Panc1 (cell line): ENCODE results near the gene NECTIN1. TPM values are rescaled to one million over a fixed set of nuclear protein-coding genes. Genes with fewer than 3 reads are reported as not detected.

Experiments used
- ATAC-seq: fragments of 200-7000 bp; cut with Tn5 transposase; 2 replicates; pipeline ENCODE4 v1.9.1; 2020; ENCODE audit warnings: mild to moderate bottlenecking, moderate library complexity
- BruUV-seq: library from RNA; stranded (reverse); fragments of 400-500 nt; replicated peaks from 2 replicates; lab custom pipeline; 2021; lab: Mats Ljungman, UMichigan
- CTCF ChIA-PET: fragments of 300-600 bp; sonication (Branson Sonifier 250); formaldehyde crosslinking; loops from one replicate; lab custom pipeline; 2022; ENCODE audit warnings: antibody characterized with exemption; lab: Charles Lee
- POLR2A ChIA-PET: fragments of 300-600 bp; sonication (Branson Sonifier 250); formaldehyde crosslinking; loops from one replicate; lab custom pipeline; 2022; ENCODE audit warnings: antibody characterized with exemption; lab: Charles Lee
- DNase-seq: peaks from one replicate; pipeline ENCODE4 v3.0.0-alpha.2; 2010; ENCODE audit warnings: low read depth, low spot score
- H3K27ac ChIP-seq: 2 replicates; pipeline ENCODE4 v1.5.1; 2011; ENCODE audit warnings: mild to moderate bottlenecking, low read length, inconsistent platforms
- H3K27me3 ChIP-seq: fragments of 200-500 bp; sonication (Bioruptor generic); 2 replicates; pipeline ENCODE4 v1.6.0; 2014; ENCODE audit warnings: low read length, inconsistent platforms; ENCODE audit not compliant: control insufficient read depth, insufficient read depth
- H3K36me3 ChIP-seq: fragments of 200-500 bp; sonication (Bioruptor generic); 2 replicates; pipeline ENCODE4 v1.5.1; 2014; ENCODE audit warnings: inconsistent platforms, mild to moderate bottlenecking, low read length, moderate library complexity; ENCODE audit not compliant: control insufficient read depth, insufficient read depth
- H3K4me1 ChIP-seq: 2 replicates; pipeline ENCODE4 v1.5.1; 2011; ENCODE audit warnings: inconsistent platforms, mild to moderate bottlenecking, low read length, moderate library complexity; ENCODE audit not compliant: control insufficient read depth, insufficient read depth
- H3K4me3 ChIP-seq, 2 experiments: 2 replicates each; pipeline ENCODE4 v1.5.1; 2011 to 2012; ENCODE audit warnings: low read depth in 2 of 2, low read length in 2 of 2, mild to moderate bottlenecking in 2 of 2, inconsistent platforms in 1 of 2, moderate library complexity in 1 of 2
- H3K9me3 ChIP-seq: fragments of 200-500 bp; sonication (Bioruptor generic); 2 replicates; pipeline ENCODE4 v1.5.1; 2014; ENCODE audit warnings: low read depth, mild to moderate bottlenecking, inconsistent platforms, low read length, moderate library complexity; ENCODE audit not compliant: control insufficient read depth, insufficient read depth
- POLR2AphosphoS5 ChIP-seq: IDR thresholded peaks from 2 replicates; pipeline ENCODE4 v1.6.1; 2012; ENCODE audit warnings: mild to moderate bottlenecking, low read depth, low read length, moderate library complexity
- SIN3A ChIP-seq: IDR thresholded peaks from 2 replicates; pipeline ENCODE4 v1.6.1; 2012; ENCODE audit warnings: low read depth, mild to moderate bottlenecking, low read length, moderate library complexity, borderline replicate concordance; ENCODE audit not compliant: insufficient read depth
- TCF7L2 ChIP-seq: IDR thresholded peaks from 2 replicates; pipeline ENCODE4 v1.6.1; 2011; ENCODE audit warnings: mild to moderate bottlenecking, low read depth, low read length, inconsistent platforms
- in situ Hi-C: cut with HindIII; loops from 2 replicates; pipeline ENCODE4 v1.10.0; 2016; ENCODE audit warnings: low sequenced_read_pairs, low pct_unique_long_range_greater_than_20kb
- intact Hi-C: fragments of 100-400 bp; cut with micrococcal nuclease; formaldehyde crosslinking; loops from one replicate; pipeline ENCODE4 v1.10.0; 2022; ENCODE audit not compliant: unreplicated experiment
- total RNA-seq: library from RNA; stranded (reverse); gene quantifications from one replicate; pipeline ENCODE4 v1.2.1, GENCODE V29; 2021; ENCODE audit not compliant: unreplicated experiment
- TF ChIP-seq, protein P1 (sequence below), 2 experiments: IDR thresholded peaks; 2 replicates each; pipeline ENCODE4 v1.6.1; 2011 to 2012; ENCODE audit warnings: low read depth in 2 of 2, control low read depth in 1 of 2, low read length in 1 of 2, mild to moderate bottlenecking in 1 of 2, moderate library complexity in 1 of 2; ENCODE audit not compliant: insufficient read depth in 1 of 2
- TF ChIP-seq, protein P2 (sequence below): fragments of 450-650 bp; IDR thresholded peaks from 2 replicates; pipeline ENCODE4 v1.5.1; 2017; ENCODE audit warnings: mild to moderate bottlenecking

The NECTIN1 gene
- total RNA-seq, 1 experiment from 2014 or later: 14.6 TPM

- no peak for ATAC-seq
- TF ChIP-seq POLR2AphosphoS5 (no peak), TCF7L2 (no peak), SIN3A (no peak)
- TF ChIP-seq, protein P1, sequence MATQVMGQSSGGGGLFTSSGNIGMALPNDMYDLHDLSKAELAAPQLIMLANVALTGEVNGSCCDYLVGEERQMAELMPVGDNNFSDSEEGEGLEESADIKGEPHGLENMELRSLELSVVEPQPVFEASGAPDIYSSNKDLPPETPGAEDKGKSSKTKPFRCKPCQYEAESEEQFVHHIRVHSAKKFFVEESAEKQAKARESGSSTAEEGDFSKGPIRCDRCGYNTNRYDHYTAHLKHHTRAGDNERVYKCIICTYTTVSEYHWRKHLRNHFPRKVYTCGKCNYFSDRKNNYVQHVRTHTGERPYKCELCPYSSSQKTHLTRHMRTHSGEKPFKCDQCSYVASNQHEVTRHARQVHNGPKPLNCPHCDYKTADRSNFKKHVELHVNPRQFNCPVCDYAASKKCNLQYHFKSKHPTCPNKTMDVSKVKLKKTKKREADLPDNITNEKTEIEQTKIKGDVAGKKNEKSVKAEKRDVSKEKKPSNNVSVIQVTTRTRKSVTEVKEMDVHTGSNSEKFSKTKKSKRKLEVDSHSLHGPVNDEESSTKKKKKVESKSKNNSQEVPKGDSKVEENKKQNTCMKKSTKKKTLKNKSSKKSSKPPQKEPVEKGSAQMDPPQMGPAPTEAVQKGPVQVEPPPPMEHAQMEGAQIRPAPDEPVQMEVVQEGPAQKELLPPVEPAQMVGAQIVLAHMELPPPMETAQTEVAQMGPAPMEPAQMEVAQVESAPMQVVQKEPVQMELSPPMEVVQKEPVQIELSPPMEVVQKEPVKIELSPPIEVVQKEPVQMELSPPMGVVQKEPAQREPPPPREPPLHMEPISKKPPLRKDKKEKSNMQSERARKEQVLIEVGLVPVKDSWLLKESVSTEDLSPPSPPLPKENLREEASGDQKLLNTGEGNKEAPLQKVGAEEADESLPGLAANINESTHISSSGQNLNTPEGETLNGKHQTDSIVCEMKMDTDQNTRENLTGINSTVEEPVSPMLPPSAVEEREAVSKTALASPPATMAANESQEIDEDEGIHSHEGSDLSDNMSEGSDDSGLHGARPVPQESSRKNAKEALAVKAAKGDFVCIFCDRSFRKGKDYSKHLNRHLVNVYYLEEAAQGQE (IDR thresholded peaks at IDR 0.05; ENCODE audit: insufficient read depth in 1 of 2, low read depth in 2 of 2, low read length in 1 of 2): no peak
- TF ChIP-seq, protein P2, sequence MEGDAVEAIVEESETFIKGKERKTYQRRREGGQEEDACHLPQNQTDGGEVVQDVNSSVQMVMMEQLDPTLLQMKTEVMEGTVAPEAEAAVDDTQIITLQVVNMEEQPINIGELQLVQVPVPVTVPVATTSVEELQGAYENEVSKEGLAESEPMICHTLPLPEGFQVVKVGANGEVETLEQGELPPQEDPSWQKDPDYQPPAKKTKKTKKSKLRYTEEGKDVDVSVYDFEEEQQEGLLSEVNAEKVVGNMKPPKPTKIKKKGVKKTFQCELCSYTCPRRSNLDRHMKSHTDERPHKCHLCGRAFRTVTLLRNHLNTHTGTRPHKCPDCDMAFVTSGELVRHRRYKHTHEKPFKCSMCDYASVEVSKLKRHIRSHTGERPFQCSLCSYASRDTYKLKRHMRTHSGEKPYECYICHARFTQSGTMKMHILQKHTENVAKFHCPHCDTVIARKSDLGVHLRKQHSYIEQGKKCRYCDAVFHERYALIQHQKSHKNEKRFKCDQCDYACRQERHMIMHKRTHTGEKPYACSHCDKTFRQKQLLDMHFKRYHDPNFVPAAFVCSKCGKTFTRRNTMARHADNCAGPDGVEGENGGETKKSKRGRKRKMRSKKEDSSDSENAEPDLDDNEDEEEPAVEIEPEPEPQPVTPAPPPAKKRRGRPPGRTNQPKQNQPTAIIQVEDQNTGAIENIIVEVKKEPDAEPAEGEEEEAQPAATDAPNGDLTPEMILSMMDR: no peak
- Histone ChIP-seq H3K9me3 (no peaks in the 10 kb centered on the region), H3K4me1 (no peaks in the 10 kb centered on the region), H3K4me3 (no peak overlapping the region), H3K27ac (no peak overlapping the region), H3K36me3 (no peaks in the 10 kb centered on the region), H3K27me3 (no peaks in the 10 kb centered on the region)
- CTCF ChIA-PET: no interaction called here
- BruUV-seq: no TSS peak
- POLR2A ChIA-PET: interaction anchor here (0.6 kb wide), 1 partner anchor 15 kb away, joined by 5 read pairs; no protein-coding TSS in a partner anchor
- DNase-seq: no peak
- intact Hi-C loops (no loop called here), in situ Hi-C loops (no loop called here)
Observed at GRCh38 chr11:119637481-119637880, 91.5 kb downstream of the NECTIN1 start.

DNA sequence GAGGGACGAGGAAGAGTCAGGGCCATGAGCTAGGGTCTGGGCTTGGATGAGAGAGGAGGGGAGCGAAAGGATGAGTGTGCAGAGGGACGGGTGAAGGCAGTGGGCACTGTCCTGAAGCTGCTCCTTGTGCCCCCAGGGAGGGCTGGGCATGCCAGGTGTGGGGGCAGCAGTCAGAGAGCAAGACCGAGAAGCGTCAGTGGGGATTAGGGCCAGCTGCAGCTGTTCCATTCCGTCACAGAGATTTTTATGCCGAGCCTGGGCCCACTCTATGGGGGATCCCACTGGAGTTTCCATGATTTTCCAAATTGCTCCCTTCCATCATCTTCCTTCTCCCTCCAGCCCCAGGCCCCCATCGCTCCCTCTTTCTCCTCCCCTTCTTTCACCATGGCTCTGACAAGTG is 93.2 kb downstream of the NECTIN1 start:
- POLR2A ChIA-PET: no interaction called here
- in situ Hi-C loops: no loop called here

More for the DNA sequence above, 93.2 kb downstream of the NECTIN1 start:
- DNase-seq: no peak
- TF ChIP-seq, protein P2: no peak
- TF ChIP-seq TCF7L2 (no peak), SIN3A (no peak), POLR2AphosphoS5 (no peak)
- TF ChIP-seq, protein P1 (IDR thresholded peaks at IDR 0.05; ENCODE audit: insufficient read depth in 1 of 2, low read depth in 2 of 2, low read length in 1 of 2): no peak
- CTCF ChIA-PET: interaction anchor here (0.6 kb wide), 1 partner anchor 8 kb away, joined by 3 read pairs; no protein-coding TSS in a partner anchor
- BruUV-seq: no TSS peak
- Histone ChIP-seq H3K4me1 (no peaks in the 10 kb centered on the region), H3K9me3 (no peaks in the 10 kb centered on the region), H3K27me3 (no peaks in the 10 kb centered on the region), H3K27ac (no peak overlapping the region), H3K4me3 (no peak overlapping the region), H3K36me3 (no peaks in the 10 kb centered on the region)
- intact Hi-C loops: no loop called here
- no peak for ATAC-seq
